DND-41 (cell line): ENCODE data around the gene CALML6.

Source experiments
- CTCF ChIP-seq: IDR thresholded peaks from 2 replicates; pipeline ENCODE4 v1.5.1; 2012; ENCODE audit warnings: borderline replicate concordance, low read length, moderate library complexity, mild to moderate bottlenecking; ENCODE audit not compliant: poor library complexity, severe bottlenecking; ENCODE audit errors: extremely low read depth
- EZH2 ChIP-seq: IDR thresholded peaks from 3 replicates; pipeline ENCODE4 v1.6.1; 2012; ENCODE audit warnings: borderline replicate concordance, low read depth, mild to moderate bottlenecking, moderate library complexity, low read length, inconsistent platforms; ENCODE audit not compliant: severe bottlenecking

GRCh38 chr1:1900883-1901640, 14.0 kb upstream of the CALML6 start:
- no peak for TF ChIP-seq CTCF
- TF ChIP-seq EZH2: no peak
